Measurements from ENCODE around the gene CACNA2D1. TPM values are rescaled to one million over a fixed set of nuclear protein-coding genes. Genes with fewer than 3 reads are reported as not detected.
"Not testable (repeated sequence)": the region's sequence is repeated elsewhere in the genome, so short reads cannot be mapped to it uniquely, and the experiment has no call there.

The CACNA2D1 gene
- total and polyA plus RNA-seq, 4 donors = 1.1 to 33.4 (median 6.5) TPM

DNA sequence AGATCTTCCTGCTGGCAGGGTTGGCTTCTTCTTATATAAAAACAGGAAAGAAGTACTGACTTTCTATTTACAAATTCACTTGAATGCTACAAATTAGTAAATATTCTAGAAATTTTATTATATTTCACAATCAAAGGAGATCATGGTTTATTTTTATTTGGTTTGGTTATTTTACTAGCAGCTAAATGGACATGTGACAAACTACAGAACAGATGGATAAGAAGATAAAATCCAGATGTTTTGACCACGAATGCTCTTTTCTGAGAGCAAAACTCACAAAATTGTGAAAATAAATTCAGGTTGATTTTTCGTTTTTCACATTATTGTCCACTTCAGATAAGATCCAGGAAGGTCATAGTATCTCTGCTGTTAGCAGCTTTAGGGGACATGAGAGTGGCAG, 55.4 kb downstream of the CACNA2D1 start:
- no peak for ATAC-seq (ENCODE audit: insufficient read depth, low FRiP score)
- Histone ChIP-seq H3K9me3 (ENCODE audit: control insufficient read depth in 4 of 4, insufficient read depth in 3 of 4, low read length in 3 of 4) (peaks cover 0 to 4% (median 0%) of the 10 kb centered on the region in 4 donors), H3K4me3 (no peak overlapping the region), H3K27ac (ENCODE audit: low read depth in 1 of 2, low read length in 1 of 2) (no peak overlapping the region), H3K36me3 (ENCODE audit: control insufficient read depth in 4 of 4, insufficient read depth in 4 of 4, low read length in 4 of 4) (no peaks in the 10 kb centered on the region), H3K27me3 (ENCODE audit: control insufficient read depth in 3 of 3, insufficient read depth in 3 of 3, low read length in 2 of 3) (no peaks in the 10 kb centered on the region), H3K9ac (ENCODE audit: insufficient read depth in 1 of 2, low read length in 2 of 2) (no peak overlapping the region), H3K4me1 (ENCODE audit: control insufficient read depth in 5 of 5, insufficient read depth in 5 of 5, low read length in 5 of 5) (peaks cover 0 to 17% (median 5%) of the 10 kb centered on the region in 5 donors)
- 49% methylated on average over 2 of the region's 2 CpGs for WGBS, 2 donors
- DNase-seq = no peak
- TF ChIP-seq, protein P1, sequence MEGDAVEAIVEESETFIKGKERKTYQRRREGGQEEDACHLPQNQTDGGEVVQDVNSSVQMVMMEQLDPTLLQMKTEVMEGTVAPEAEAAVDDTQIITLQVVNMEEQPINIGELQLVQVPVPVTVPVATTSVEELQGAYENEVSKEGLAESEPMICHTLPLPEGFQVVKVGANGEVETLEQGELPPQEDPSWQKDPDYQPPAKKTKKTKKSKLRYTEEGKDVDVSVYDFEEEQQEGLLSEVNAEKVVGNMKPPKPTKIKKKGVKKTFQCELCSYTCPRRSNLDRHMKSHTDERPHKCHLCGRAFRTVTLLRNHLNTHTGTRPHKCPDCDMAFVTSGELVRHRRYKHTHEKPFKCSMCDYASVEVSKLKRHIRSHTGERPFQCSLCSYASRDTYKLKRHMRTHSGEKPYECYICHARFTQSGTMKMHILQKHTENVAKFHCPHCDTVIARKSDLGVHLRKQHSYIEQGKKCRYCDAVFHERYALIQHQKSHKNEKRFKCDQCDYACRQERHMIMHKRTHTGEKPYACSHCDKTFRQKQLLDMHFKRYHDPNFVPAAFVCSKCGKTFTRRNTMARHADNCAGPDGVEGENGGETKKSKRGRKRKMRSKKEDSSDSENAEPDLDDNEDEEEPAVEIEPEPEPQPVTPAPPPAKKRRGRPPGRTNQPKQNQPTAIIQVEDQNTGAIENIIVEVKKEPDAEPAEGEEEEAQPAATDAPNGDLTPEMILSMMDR (IDR thresholded peaks at IDR 0.05; ENCODE audit: control extremely low read depth, extremely low read depth) = no peak

DNA sequence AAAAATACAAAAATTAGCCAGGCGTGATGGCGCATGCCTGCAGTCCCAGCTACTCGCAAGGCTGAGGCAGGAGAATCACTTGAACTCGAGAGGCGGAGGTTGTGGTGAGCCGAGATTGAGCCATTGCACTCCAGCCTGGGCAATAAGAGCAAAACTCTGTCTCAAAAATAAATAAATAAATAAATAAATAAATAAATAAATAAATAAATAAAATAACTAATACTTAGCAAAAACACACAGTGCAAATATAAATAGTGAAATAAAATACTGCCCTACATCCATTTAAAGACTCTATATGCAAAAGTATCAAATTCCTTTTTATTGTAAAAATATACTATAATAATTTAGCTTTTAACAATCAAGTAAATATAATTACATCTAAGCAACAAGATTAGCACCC, 57.0 kb downstream of the CACNA2D1 start:
- not testable (repeated sequence) for H3K27ac ChIP-seq (ENCODE audit: low read depth in 1 of 2, low read length in 1 of 2); H3K27me3 ChIP-seq (ENCODE audit: control insufficient read depth in 3 of 3, insufficient read depth in 3 of 3, low read length in 2 of 3); H3K36me3 ChIP-seq (ENCODE audit: control insufficient read depth in 4 of 4, insufficient read depth in 4 of 4, low read length in 4 of 4); H3K9me3 ChIP-seq (ENCODE audit: control insufficient read depth in 4 of 4, insufficient read depth in 3 of 4, low read length in 3 of 4); H3K9ac ChIP-seq (ENCODE audit: insufficient read depth in 1 of 2, low read length in 2 of 2); H3K4me3 ChIP-seq; ATAC-seq (ENCODE audit: insufficient read depth, low FRiP score); DNase-seq
- WGBS, 2 donors = 96% methylated on average over 6 of the region's 6 CpGs
- peaks cover 0 to 21% (median 5%) of the 10 kb centered on the region in 5 donors for H3K4me1 ChIP-seq (ENCODE audit: control insufficient read depth in 5 of 5, insufficient read depth in 5 of 5, low read length in 5 of 5)

DNA sequence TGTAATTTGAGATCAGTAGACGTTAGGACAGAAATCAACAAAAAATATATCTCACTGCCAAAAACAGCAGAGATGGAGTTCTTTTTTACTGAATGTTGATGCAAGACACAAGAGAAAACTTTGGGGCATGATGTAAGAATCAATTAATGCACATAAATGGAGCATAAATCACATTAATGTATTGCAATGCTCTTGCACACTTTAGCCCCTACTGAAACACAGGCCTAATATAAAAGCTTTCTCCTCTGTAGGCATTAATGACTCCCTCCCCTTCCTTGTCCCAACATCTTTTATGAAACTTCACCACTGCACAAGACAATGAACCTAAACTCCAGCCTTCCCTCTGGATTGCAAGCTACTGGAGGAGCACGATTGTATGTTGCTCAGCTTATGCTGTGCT, 58.8 kb downstream of the CACNA2D1 start:
- no peak overlapping the region for H3K9ac ChIP-seq (ENCODE audit: insufficient read depth in 1 of 2, low read length in 2 of 2)
- no peaks in the 10 kb centered on the region for H3K9me3 ChIP-seq (ENCODE audit: control insufficient read depth in 4 of 4, insufficient read depth in 3 of 4, low read length in 3 of 4)
- no peak overlapping the region for H3K27ac ChIP-seq (ENCODE audit: low read depth in 1 of 2, low read length in 1 of 2)
- no peaks in the 10 kb centered on the region for H3K27me3 ChIP-seq (ENCODE audit: control insufficient read depth in 3 of 3, insufficient read depth in 3 of 3, low read length in 2 of 3)
- TF ChIP-seq, protein P1 (IDR thresholded peaks at IDR 0.05; ENCODE audit: control extremely low read depth, extremely low read depth) = no peak
- DNase-seq (no peak), ATAC-seq (ENCODE audit: insufficient read depth, low FRiP score) (no peak)
- no peaks in the 10 kb centered on the region for H3K36me3 ChIP-seq (ENCODE audit: control insufficient read depth in 4 of 4, insufficient read depth in 4 of 4, low read length in 4 of 4)
- WGBS, 2 donors = 77 to 83% methylated on average over 2 of the region's 2 CpGs
- peaks cover 0 to 17% (median 5%) of the 10 kb centered on the region in 5 donors for H3K4me1 ChIP-seq (ENCODE audit: control insufficient read depth in 5 of 5, insufficient read depth in 5 of 5, low read length in 5 of 5)
- no peak overlapping the region for H3K4me3 ChIP-seq

DNA sequence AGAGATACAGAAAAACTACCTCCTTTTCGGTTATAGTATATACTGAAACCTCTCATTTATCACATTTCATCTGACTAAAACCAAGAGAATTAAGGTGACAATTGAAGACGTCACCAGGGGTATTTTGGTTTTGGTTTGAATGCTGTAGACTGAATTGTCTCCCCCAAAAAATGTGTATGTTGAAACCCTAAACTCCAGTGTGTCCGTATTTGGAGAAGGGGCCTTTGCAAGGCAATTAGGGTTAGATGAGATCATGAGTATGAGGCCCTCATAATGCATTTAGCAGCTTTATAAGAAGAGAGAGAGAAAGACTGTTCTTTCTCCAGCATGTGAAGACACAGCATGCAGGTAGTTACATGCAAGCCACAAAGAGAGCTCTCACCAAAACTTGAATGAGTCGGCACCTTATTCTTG, 59.5 kb downstream of the CACNA2D1 start:
- ATAC-seq (ENCODE audit: insufficient read depth, low FRiP score) (no peak), DNase-seq (no peak)
- TF ChIP-seq, protein P1 (IDR thresholded peaks at IDR 0.05; ENCODE audit: control extremely low read depth, extremely low read depth) = no peak
- peaks cover 0 to 15% (median 5%) of the 10 kb centered on the region in 5 donors for H3K4me1 ChIP-seq (ENCODE audit: control insufficient read depth in 5 of 5, insufficient read depth in 5 of 5, low read length in 5 of 5)
- H3K9me3 ChIP-seq (ENCODE audit: control insufficient read depth in 4 of 4, insufficient read depth in 3 of 4, low read length in 3 of 4) = no peaks in the 10 kb centered on the region
- no peak overlapping the region for H3K9ac ChIP-seq (ENCODE audit: insufficient read depth in 1 of 2, low read length in 2 of 2)
- H3K27ac ChIP-seq (ENCODE audit: low read depth in 1 of 2, low read length in 1 of 2) = no peak overlapping the region
- no peaks in the 10 kb centered on the region for H3K36me3 ChIP-seq (ENCODE audit: control insufficient read depth in 4 of 4, insufficient read depth in 4 of 4, low read length in 4 of 4)
- no peak overlapping the region for H3K4me3 ChIP-seq
- H3K27me3 ChIP-seq (ENCODE audit: control insufficient read depth in 3 of 3, insufficient read depth in 3 of 3, low read length in 2 of 3) = no peaks in the 10 kb centered on the region
- WGBS, 2 donors = 86 to 88% methylated on average over 4 of the region's 4 CpGs

All from lung (tissue), 12 donors.